Neuron (in vitro differentiated cells): ENCODE results near the gene LZTFL1.

Source experiments
- H2AFZ ChIP-seq: one replicate; pipeline ENCODE4 v1.6.1; 2013; ENCODE audit warnings: low read depth, mild to moderate bottlenecking, inconsistent platforms, low read length, moderate library complexity
- H3K27me3 ChIP-seq: one replicate; pipeline ENCODE4 v1.6.1; 2013; ENCODE audit warnings: low read length; ENCODE audit not compliant: insufficient read depth
- H3K36me3 ChIP-seq: one replicate; pipeline ENCODE4 v1.6.1; 2013; ENCODE audit warnings: low read length; ENCODE audit not compliant: insufficient read depth
- H3K4me1 ChIP-seq: one replicate; pipeline ENCODE4 v1.6.1; 2013; ENCODE audit warnings: low read length; ENCODE audit not compliant: insufficient read depth
- H3K4me3 ChIP-seq: 2 replicates; pipeline ENCODE4 v1.5.1; 2013; ENCODE audit warnings: mild to moderate bottlenecking, low read length, moderate library complexity
- H3K9me3 ChIP-seq: one replicate; pipeline ENCODE4 v1.6.1; 2013; ENCODE audit warnings: low read length

Gene LZTFL1

GRCh38 chr3:45817831-45818522 lies 23.9 kb downstream of the LZTFL1 start:
- Histone ChIP-seq H3K36me3 (peaks cover 10% of the 10 kb centered on the region), H2AFZ (no peak overlapping the region), H3K9me3 (peaks cover 12% of the 10 kb centered on the region), H3K27me3 (no peaks in the 10 kb centered on the region), H3K4me3 (no peak overlapping the region), H3K4me1 (no peaks in the 10 kb centered on the region)

GRCh38 chr3:45816544-45816943 lies 25.4 kb downstream of the LZTFL1 start:
- Histone ChIP-seq H3K27me3 (no peaks in the 10 kb centered on the region), H3K9me3 (peaks cover 12% of the 10 kb centered on the region), H3K36me3 (peaks cover 2% of the 10 kb centered on the region), H3K4me3 (no peak overlapping the region), H3K4me1 (no peaks in the 10 kb centered on the region), H2AFZ (no peak overlapping the region)

- Histone ChIP-seq H3K4me3 (no peak overlapping the region), H3K9me3 (peaks cover 12% of the 10 kb centered on the region), H3K27me3 (no peaks in the 10 kb centered on the region), H2AFZ (no peak overlapping the region), H3K4me1 (no peaks in the 10 kb centered on the region), H3K36me3 (no peaks in the 10 kb centered on the region)
These were observed 27.6 kb downstream of the LZTFL1 start for GRCh38 chr3:45814322-45814721.

- Histone ChIP-seq H2AFZ (no peak overlapping the region), H3K4me3 (no peak overlapping the region), H3K4me1 (no peaks in the 10 kb centered on the region), H3K36me3 (no peaks in the 10 kb centered on the region), H3K9me3 (no peaks in the 10 kb centered on the region), H3K27me3 (no peaks in the 10 kb centered on the region)
These were observed 34.0 kb downstream of the LZTFL1 start for GRCh38 chr3:45807681-45808540.

GRCh38 chr3:45807133-45807532 lies 34.8 kb downstream of the LZTFL1 start:
- H3K4me3 ChIP-seq, result no peak overlapping the region
- no peak overlapping the region for H2AFZ ChIP-seq
- no peaks in the 10 kb centered on the region for H3K9me3 ChIP-seq
- H3K27me3 ChIP-seq, result no peaks in the 10 kb centered on the region
- no peaks in the 10 kb centered on the region for H3K36me3 ChIP-seq
- no peaks in the 10 kb centered on the region for H3K4me1 ChIP-seq

GRCh38 chr3:45806072-45806471 lies 35.8 kb downstream of the LZTFL1 start:
- no peaks in the 10 kb centered on the region for H3K36me3 ChIP-seq
- H3K9me3 ChIP-seq, result no peaks in the 10 kb centered on the region
- no peak overlapping the region for H3K4me3 ChIP-seq
- no peaks in the 10 kb centered on the region for H3K27me3 ChIP-seq
- no peaks in the 10 kb centered on the region for H3K4me1 ChIP-seq
- no peak overlapping the region for H2AFZ ChIP-seq

- Histone ChIP-seq H2AFZ (no peak overlapping the region), H3K27me3 (peaks cover 7% of the 10 kb centered on the region), H3K4me3 (no peak overlapping the region), H3K4me1 (no peaks in the 10 kb centered on the region), H3K36me3 (no peaks in the 10 kb centered on the region), H3K9me3 (no peaks in the 10 kb centered on the region)
These were observed 38.5 kb downstream of the LZTFL1 start for GRCh38 chr3:45803252-45803935.

- Histone ChIP-seq H3K4me1 (no peaks in the 10 kb centered on the region), H3K4me3 (no peak overlapping the region), H3K27me3 (peaks cover 17% of the 10 kb centered on the region), H3K9me3 (no peaks in the 10 kb centered on the region), H2AFZ (no peak overlapping the region), H3K36me3 (no peaks in the 10 kb centered on the region)
These were observed 39.8 kb downstream of the LZTFL1 start for GRCh38 chr3:45802146-45802545.

GRCh38 chr3:45800611-45801010 lies 41.3 kb downstream of the LZTFL1 start:
- Histone ChIP-seq H3K9me3 (no peaks in the 10 kb centered on the region), H3K4me3 (no peak overlapping the region), H3K4me1 (no peaks in the 10 kb centered on the region), H3K27me3 (peaks cover 32% of the 10 kb centered on the region), H2AFZ (no peak overlapping the region), H3K36me3 (no peaks in the 10 kb centered on the region)

- Histone ChIP-seq H3K4me3 (no peak overlapping the region), H3K4me1 (no peaks in the 10 kb centered on the region), H3K27me3 (peaks cover 42% of the 10 kb centered on the region), H2AFZ (no peak overlapping the region), H3K9me3 (no peaks in the 10 kb centered on the region), H3K36me3 (no peaks in the 10 kb centered on the region)
These were observed 42.3 kb downstream of the LZTFL1 start for GRCh38 chr3:45799586-45799985.

GRCh38 chr3:45798034-45798433 lies 43.9 kb downstream of the LZTFL1 start:
- H3K27me3 ChIP-seq, result peaks cover 57% of the 10 kb centered on the region
- no peaks in the 10 kb centered on the region for H3K36me3 ChIP-seq
- H3K9me3 ChIP-seq, result no peaks in the 10 kb centered on the region
- H2AFZ ChIP-seq, result no peak overlapping the region
- no peaks in the 10 kb centered on the region for H3K4me1 ChIP-seq
- H3K4me3 ChIP-seq, result no peak overlapping the region

- peaks cover 63% of the 10 kb centered on the region for H3K27me3 ChIP-seq
These were observed 44.8 kb downstream of the LZTFL1 start for GRCh38 chr3:45796902-45797637.

More at GRCh38 chr3:45796902-45797637, 44.8 kb downstream of the LZTFL1 start:
- peak overlapping the region; percentile 34 for H3K4me3 ChIP-seq
- H2AFZ ChIP-seq, result peak overlapping the region; percentile 66
- H3K36me3 ChIP-seq, result no peaks in the 10 kb centered on the region
- no peaks in the 10 kb centered on the region for H3K9me3 ChIP-seq
- H3K4me1 ChIP-seq, result no peaks in the 10 kb centered on the region
